GM19099 (cell line): Measurements from ENCODE around the gene MRPS5.

Source experiments
- POLR2A ChIP-seq: IDR thresholded peaks from 3 replicates; pipeline ENCODE4 v1.6.1; 2011; ENCODE audit warnings: low read depth; ENCODE audit not compliant: insufficient read length; ENCODE audit errors: extremely low read depth

The MRPS5 gene

GRCh38 chr2:95106081-95106480 lies 15.5 kb downstream of the MRPS5 start:
- TF ChIP-seq POLR2A = no peak

- no peak for TF ChIP-seq POLR2A
Observed at GRCh38 chr2:95104606-95105005, 17.0 kb downstream of the MRPS5 start.

GRCh38 chr2:95099910-95100309 lies 21.7 kb downstream of the MRPS5 start:
- no peak for TF ChIP-seq POLR2A

DNA sequence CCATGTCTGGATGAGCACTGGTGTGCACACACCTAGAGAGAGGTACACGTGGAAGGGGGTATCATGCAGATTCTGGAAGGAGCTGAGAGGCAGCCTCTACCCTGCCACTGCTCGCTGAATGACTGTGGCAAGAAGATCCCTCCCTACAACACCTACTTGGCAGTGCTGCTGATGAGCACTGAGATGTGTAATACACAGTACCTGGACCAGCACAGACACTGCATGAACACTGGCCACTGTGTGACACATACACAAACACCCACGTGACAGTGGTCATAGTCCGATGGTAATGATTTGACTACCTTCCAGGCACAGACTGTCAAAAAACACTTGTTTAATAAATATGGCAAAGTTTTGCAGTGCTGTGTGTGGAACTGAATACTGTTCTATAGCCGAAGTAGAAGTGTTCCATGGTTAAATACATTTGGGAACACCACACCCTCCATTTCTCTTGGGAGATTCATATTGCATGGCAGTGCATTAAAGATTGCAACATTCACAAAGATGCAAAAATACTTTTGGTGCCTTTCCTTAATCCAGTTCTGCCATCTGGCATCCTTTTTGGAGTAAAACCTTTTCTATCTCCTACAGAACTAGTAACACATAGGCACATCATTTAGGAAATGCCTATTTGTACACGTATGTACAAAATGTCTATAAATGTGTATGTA lies 29.6 kb downstream of the MRPS5 start:
- TF ChIP-seq POLR2A = no peak

DNA sequence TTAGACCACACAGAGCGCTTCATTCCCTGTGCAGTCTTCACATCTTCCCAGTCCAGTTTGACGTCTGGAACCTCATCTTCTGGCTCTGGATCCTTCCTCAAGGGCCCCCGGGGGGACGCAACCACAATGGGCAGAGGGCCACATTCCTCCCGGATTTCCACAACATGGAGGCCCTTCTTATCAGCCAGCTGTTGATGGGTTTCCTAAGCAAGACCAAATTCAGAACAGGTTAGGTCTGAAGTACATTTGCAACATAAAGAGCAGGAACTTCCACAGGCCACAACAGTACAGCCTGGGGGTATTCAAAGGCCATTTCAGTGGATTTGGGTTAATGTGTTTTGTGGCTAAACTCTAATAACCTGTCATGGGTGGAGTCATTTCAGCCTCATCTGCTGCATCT lies 34.2 kb downstream of the MRPS5 start:
- TF ChIP-seq POLR2A = no peak

GRCh38 chr2:95086017-95086416 lies 35.6 kb downstream of the MRPS5 start:
- no peak for TF ChIP-seq POLR2A

DNA sequence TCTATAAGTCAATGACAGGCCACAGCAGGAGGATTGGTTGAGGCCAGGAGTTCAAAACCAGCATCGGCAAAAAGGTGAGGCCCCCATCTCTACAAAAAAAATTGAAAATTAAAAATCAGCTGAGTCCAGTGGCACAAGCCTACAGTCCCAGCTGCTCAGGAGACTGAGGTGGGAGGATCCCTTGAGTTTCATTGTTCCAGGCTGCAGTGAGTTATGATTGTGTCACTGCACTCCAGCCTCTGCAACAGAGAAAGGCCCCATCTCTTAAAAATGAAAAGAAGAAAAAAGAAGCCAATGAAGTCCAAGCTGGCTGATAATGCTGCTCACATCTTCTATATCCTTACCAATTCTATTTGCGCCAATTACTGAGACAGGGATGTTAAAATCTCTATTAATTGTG lies 39.1 kb downstream of the MRPS5 start:
- TF ChIP-seq POLR2A = no peak

DNA sequence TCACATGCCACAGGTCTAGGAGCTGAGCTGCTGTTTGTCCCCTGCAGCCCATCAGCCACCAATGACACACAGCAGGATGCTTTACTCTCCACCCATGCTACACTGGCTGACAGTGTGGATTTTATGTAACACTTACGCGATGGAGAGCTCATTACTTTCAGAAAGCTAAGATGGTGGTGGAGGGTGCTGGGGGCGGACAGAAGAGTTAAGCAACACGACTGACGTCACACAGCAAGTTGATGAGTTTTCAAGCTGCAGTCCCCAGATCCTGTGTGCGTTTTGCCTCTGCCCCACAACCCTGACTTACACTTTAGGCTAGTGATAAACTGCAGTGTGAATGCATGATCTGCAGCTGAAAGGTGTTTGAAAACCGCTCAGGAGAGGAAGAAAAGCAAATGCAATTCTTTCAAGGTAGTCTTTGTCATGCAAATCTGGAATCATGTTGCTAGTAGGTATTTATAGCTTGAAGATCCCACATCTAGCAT lies 42.4 kb downstream of the MRPS5 start:
- no peak for TF ChIP-seq POLR2A

- TF ChIP-seq POLR2A = no peak
Observed at GRCh38 chr2:95077861-95078603, 43.6 kb downstream of the MRPS5 start.

DNA sequence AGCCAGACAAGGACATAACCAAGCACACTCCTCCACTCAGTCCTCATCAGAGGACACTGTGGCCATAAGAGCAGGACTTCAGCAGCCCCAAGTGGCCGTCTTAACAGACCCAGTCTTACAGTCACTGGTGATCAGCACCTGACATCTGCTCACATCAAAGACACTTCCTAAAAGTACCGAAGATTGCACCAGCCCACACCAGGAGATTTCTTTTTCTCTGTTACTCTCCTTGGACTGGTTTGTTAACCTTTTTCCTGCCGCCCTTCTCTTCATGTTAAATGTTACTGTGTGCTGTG lies 44.1 kb downstream of the MRPS5 start:
- TF ChIP-seq POLR2A = no peak

- no peak for TF ChIP-seq POLR2A
Observed at GRCh38 chr2:95076705-95077529, 44.7 kb downstream of the MRPS5 start.

DNA sequence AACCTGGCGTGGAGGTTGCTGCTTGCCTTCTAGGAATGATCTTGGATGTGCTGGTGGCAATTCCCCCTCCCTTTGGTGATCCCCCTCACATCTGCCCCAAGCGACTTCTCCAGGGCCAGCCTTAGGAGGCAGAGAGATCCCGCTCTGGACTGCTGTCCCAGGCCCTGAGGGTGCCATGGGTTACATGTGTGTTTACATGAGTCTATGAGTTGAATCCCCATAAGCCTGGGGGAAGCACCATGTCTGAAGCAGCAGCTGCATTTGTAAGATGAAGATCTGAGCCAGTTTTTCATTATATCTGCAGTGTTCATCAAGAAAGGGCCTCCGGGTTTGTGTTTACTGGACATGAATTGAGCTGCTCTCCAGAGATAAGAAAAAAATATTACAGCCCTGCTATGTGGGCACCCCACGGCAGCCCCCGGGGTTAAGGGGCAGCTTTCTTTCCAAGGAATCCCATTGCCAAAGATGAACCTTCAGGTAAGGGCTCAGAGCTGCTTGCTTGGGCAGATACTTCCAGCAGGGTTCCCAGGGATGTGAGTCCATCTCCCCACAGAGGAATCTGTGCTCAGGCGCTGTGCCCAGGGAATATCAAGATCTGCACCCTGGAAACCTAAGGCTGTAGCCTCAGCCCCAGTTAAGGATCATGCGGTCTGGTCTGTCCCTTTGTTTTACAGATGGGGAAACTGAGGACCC lies 46.0 kb downstream of the MRPS5 start:
- no peak for TF ChIP-seq POLR2A

DNA sequence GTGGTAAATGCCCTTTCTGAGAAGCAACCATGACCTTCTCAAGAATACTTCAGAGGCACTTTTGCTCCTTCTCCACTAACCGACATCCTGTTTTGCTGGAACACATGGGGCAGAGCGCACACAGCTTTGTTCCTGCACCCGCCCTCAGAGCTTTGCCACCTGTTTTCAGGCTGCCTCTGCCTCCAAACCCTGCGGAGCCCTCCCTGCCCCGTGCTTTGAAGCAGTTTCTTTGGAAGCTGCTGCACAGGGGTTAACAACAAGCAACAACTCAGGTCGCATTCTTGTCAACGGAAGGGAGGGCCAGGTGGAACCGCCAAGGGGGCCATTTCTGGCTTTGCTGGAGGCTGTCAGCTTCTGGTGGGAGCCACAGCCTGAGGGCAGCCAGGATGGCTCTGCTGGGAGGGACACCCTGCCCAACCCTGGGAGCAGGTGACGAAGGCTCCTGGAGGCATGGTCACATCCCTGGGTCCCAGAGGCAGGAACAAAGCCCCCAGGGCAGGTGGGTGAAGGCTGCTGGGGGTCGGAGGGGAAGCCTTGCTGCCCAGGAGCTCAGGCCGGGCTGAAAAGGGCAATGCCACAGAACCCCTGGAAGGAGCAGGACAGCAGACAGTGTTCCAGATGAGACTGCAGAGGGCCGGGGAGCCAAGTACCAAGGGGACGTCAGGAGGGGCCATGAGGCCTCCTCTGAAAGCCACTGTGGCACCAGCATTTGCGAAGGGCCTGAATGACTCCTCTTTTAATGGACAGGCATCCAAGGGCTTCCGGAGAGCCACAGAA lies 46.8 kb downstream of the MRPS5 start:
- no peak for TF ChIP-seq POLR2A

DNA sequence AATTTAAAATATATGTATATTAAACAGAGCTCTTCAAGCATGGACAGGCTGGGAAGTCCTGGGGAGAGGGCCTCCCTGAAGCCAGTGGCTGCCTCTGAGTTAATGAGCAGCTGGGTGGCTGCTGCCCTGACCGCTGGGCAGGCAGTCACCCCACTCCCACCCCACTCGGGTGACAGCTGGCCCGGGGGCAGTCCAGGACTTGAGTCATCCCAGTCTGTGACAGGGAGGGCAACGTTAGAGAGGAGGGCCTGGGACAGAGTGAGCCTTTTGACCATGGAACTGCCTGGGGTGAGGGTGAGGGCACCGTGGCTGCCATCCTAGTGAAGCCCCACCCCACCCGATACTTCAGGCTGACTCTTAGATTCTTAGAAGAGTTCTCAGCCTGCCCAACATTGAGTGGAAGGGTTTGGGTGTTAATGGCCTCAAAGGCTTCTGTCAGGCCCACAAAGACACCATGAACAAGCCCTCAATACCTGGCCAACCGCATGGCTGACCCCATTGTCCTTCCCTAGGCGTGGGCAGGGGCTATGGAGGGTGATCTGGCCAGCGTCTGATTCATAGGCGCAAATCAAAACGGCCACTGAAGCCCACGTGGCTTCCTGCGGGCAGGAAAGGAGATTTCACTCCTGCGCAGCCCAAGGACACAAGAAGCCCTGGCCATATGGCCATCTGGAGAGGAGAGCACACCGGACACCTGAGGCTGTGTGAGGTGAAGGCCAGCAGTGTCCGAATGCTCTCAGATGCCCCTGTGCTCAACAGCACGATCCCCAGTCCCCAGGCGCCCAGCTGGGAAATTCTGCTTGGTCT lies 47.5 kb downstream of the MRPS5 start:
- TF ChIP-seq POLR2A = no peak

GRCh38 chr2:95072424-95072823 lies 49.2 kb downstream of the MRPS5 start:
- no peak for TF ChIP-seq POLR2A
